RPMI8226 (cell line): ENCODE data around the gene ZNF487.
"Not testable (repeated sequence)": the region's sequence is repeated elsewhere in the genome, so short reads cannot be mapped to it uniquely, and the experiment has no call there.

Source experiments
- DNase-seq: peaks from one replicate; pipeline ENCODE4 v3.0.0-alpha.2; 2015

ZNF487 gene

DNA sequence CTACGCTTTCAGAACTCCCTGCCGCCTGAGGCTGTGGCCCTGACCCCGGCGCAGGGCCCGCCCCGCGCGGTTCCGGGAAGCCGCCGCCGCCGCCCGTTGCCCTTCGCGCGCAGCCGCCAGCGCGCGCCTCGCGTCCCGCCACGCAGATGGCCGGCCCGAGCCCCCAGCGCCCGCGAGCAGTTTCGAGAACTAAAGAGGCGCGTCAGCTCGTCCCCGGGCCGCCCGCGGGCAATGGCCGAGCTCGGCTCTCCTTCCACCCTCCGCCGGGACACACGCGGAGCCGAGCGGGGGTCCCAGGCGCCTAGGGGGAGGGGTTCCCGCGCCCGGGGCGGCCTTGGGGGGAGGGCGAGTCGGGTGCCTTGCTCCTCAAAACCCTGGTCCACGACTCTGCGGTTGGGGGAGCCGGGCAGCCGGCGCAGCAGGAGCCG, 29.7 kb upstream of the ZNF487 start:
- peak; percentile 55 for DNase-seq

DNA sequence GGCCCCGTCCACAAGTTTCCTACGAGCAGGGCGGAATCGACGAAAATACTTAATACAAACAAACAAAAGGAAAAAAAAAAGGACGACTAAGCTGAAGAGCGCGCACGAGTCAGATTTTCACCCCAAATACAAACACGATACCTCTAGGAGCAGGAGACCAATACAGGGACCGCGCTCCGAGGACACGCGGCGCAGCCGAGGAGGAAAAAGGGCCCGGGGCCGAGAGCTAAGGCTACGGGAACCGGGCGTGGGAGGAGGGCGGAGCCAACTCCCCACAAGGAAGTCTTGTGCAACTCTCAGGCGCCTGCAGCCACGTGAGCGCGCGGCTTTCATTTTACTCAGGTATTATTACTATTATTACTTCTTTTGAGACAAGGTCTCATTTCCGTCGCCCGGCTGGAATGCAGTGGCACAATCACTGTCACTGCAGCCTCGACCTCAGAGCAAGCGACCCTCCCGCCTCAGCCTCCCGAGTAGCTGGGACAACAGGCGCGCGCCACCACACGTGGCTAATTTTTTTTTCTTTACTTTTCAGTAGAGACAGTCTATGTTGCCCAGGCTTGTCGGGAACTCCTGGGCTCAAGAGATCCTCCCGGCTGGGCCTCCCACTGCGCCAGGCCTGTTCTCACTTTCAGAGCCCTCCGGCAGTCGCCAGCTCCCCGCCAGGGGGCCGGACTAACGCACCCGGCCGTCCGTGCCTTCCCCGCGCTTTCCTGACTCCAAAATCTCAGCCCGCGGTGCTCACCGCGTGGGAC, 29.2 kb upstream of the ZNF487 start:
- peak; percentile 90 for DNase-seq

DNA sequence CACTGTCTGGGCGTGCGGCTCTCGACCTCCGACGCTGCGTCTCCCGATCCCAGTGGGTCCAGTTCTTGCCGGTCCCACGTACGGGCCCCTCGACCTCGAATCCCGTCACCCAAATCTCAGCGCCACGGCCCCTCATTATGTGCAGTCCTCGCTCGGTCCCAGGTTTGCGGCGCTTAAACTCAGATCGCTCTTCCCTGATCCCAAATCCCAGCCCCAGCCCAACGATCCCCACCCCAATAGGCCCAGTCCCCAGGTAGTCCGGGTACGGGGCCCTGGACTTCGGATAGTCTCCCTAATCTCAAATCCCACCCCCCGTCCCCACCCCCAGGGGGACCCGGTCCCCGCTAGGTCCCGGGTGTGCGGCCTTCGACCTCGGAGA, 28.6 kb upstream of the ZNF487 start:
- no peak for DNase-seq

DNA sequence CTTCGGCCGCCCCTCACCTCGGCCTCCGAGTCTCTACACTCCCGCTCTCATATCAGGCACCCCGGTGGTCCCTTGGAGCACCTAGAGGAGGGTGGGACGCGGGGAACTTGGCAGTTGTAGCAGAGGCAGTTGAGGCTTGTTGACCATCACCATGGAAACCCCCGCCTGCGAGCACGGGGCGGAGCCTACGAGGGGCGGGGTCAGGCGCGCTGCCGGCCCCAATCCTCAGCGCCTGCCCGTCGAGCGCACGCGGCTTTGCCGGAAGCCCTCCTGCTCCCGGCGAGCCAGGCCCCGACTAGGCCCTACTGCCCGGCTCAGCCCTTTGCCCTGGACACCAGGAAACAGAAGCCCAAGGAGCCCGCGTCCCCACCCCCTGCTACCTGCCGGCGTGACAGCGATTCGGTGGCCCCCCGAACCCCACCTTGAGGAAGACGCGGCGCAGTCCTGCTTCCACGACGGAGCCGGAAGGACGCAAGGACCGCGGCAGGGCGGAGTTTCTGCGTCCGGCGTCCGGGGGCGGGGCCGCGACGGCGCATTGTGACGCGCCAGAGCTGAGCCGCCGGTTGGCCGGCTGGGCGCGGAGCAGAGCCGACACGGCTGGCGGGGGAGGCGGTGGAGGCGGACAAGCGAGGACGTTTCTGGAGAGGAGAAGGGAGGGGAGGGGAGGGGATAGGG, 28.1 kb upstream of the ZNF487 start, which contains the start of gene HNRNPF:
HNRNPF (minus strand) TSS at position 477 of the 675 bp plus-strand sequence. CDS start 21,302 bp downstream, outside the sequence.
- peak; percentile 94 for DNase-seq

DNA sequence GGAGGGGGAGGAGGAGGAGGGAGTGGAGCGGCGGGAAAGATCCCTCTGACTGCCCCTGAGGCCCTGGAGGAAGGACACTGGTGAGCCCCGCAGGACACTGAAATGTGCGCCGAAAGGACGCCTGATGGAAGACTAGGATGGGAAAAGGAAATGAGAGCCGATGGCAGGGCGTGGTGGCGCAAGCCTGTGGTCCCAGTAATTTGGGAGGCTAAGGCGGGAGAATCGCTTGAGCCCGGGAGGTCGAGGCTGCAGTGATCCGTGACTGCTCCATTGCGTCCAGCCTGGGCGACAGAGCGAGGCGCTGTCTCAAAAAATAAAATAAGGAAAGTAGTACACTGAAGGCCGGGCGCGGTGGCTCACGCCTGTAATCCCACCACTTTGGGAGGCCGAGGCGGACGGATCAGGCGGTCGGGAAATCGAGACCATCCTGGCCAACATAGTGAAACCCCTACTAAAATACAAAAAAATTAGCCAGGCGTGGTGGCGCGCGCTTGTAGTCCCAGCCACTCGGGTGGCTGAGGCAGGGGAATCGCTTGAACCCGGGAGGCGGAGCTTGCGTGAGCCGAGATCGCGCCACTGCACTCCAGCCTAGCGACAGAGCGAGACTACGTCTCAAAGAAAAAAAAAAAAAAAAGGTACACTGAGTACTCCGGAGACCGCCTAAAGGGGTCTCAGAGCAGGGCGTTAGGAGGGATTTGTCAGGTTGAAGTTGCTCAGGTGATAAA, 27.4 kb upstream of the ZNF487 start:
- peak; percentile 52 for DNase-seq

DNA sequence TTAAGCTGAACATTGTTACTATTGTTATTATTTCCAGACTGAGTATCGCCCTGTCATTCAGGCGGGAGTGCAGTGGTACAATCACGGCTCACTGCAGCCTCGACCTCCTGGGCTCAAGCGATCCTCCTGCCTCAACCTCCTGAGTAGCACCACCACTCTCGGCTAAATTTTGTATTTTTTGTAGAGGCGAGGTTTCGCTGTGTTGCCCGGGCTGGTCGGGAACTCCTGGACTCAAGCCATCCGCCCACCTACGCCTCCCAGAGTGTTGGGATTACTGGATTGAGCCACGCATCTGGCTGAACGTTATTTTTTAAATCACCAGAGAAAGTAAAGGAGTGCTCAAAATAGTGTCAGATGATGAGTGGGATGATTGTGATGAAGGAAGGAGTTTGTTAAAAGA, 26.6 kb upstream of the ZNF487 start:
- DNase-seq, result no peak

DNA sequence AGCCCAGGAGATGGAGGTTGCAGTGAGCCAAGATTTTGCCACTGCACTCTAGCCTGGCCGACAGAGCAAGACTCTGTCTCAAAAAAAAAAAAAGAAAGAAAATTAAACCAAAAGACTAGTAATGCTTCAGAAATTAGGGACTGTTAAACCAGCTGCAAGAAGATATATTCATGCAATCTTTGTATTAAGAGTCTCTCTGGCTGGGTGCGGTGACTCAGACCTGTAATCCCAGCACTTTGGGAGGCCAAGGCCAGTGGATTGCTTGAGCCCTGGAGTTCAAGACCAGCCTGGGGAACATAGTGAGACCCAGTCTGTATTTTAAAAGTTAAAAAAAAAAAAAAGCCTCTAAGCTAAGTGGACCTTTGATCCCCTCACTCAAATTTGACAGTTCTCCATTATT, 25.4 kb upstream of the ZNF487 start:
- DNase-seq, result no peak

DNA sequence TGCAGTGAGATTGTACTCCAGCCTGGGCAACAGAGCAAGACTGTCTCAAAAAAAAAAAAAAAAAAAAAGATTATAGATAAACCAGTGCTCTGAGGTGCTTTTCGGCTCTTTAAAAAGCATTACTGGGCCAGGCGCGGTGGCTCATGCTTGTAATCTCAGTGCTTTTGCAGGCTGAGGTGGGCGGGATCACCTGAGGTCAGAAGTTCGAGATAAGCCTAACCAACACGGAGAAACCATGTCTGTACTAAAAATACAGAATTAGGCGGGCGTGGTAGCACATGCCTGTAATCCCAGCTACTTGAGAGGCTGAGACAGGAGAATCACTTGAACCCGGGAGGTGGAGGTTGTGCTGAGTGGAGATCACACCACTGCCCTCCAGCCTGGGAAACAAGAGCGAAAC, 21.4 kb upstream of the ZNF487 start:
- DNase-seq, result no peak

DNA sequence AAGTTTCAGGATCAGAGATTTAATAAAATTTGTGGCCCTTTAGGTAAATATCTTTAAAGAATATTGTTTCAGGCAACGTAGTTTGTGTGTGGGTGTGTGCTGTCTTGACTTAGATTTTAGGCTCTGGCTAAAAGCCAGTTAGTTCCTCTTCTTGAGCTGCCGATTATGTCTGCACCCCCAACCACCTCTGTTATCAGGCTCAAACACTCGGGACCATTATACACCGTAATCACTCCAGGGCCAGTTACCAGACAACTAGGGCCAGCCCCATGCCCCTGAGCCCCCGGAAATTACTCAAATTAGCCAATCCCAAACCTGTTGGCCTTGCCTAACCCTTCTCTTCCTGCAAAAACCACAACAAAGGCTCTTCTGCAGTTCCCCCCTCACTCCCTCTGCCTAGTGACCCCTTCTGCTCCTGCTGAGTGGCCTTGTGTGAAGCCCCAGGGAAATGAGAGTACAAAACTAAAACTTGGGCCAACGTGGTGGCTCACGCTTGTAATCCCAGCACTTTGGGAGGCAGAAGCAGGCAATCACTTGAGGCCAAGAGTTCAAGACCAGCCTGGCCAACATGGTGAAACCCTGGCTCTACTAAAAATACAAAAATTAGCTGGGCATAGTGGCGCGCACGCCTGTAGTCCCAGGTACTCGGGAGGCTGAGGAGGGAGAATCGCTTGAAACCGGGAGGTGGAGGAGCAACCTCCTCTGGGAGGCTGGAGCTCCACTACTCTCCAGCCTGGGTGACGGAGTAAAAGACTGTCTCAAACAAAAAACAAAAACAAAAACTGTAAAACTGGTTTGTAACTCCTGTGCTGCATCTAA, 18.8 kb upstream of the ZNF487 start:
- no peak for DNase-seq

DNA sequence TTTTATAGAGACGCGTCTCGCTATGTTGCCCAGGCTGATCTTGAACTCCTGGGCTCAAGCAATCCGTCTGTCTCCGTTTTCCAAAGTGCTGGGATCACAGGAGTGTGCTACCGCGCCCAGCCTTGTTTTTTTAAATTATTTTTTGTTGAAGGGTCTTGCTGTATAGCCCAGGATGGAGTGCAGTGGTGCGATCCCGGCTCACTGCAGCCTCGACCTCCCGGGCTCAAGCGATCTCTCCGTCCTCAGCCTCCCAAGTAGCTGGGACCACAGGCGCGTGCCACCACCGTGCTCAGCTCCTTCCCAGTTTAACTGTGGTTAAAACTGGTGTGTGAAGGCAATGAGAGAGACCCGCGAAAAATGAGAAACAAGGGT, 16.9 kb upstream of the ZNF487 start:
- no peak for DNase-seq

DNA sequence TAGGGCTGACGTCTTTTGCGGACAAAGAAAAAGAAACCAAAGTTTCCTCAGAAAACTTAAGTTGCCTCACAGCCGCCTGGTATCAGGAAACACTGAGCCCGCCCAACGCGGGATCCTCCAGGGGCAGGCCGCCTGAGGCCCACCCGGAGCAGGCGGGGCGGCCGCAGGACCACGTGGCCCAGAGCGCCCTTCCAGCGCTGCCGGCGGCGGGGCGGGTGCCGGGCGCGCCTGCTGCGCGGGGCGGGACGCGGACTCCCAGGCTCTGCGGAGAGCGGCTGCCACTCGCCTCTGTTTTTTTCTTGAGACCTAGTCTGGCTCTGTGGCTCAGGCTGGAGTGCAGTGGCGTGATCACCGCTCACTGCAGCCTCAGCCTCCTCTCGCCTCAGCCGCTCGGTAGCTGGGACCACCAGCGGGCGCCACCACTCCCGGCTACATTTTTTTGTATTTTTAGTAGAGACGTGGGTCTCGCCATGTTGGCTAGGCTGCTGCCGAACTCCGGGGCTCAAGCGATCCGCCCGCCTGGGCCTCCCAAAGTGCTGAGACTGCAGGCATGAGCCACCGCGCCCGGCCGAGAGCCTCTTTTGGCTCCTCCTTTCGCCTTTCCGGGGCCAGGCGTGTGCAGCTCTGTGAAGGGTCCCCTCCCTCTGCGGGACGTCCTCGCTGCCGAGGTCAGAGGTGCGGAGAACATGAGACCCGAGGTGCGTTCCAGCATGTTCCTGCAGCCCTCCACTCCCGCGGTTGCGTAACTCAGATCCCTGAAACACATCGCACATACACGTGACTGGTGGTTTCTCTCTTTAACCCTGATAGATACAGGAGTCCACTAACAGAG, 16.3 kb upstream of the ZNF487 start:
- peak; percentile 92 for DNase-seq

DNA sequence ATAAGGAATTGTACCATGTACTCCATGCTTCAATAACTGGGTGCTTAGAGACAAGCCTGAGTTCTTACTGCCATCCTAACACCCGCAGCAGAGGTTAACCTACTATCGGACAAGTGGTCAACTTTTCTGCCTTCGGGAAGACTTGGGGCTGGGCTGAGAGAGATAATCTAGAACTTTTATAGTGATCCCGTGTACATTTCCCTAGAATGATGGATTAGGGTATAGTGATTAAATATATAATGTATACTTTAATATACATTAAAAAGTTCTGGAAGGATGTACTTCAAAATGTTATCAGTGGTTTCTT, 15.8 kb upstream of the ZNF487 start:
- DNase-seq, result no peak

DNA sequence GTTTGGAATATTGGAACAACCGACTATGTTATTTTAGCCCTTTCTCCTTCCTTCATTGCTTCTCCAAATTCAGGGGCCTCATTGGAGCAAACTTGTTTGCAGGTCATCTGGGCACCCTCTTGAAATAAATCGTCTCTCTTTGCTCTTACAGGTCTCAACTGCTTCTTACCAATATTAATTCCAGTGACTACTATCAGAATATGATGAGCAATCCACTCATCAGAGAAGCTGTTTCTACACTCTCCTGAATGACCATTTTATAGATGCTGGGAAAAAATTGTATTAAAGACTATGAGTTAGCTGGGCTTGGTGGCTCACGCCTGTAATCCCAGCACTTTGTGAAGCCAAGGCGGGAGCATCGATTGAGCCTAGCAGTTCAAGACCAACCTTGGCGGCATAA, 15.4 kb upstream of the ZNF487 start:
- DNase-seq, result no peak

DNA sequence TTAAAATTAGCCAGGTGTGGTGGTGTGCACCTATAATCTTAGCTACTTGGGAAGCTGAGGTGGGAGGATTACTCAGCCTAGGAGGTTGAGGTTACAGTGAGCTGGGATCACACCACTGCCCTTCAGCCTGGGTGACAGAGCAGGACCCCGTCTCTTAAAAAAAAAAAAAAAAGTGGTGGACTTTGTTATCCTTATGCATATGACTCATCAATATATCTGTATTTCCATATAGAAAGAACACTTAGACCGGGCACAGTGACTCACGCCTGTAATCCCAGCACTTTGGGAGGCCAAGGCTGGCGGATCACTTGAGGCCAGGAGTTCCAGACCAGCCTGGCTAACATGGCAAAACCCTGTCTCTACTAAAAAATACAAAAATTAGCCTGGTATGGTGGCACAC, 15.0 kb upstream of the ZNF487 start:
- DNase-seq, result not testable (repeated sequence)

DNA sequence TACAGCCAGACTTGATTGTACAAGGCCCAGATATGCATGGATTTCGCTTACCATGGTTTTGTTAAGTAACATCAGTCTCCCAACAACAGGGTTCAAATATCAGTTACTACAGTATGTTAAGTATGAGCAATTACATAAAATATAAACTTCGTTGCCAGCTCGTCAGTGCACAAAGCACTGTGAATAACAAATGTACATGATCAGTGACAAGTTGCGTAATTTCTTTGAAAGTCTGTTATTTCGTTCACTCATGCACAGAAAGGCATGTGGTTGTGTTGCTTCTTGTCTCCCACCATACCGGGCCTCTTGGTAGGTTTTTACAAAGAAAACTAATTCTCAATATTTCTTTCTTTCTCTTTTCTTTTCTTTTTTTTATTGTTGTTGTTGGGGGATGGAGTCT, 12.5 kb upstream of the ZNF487 start:
- no peak for DNase-seq

DNA sequence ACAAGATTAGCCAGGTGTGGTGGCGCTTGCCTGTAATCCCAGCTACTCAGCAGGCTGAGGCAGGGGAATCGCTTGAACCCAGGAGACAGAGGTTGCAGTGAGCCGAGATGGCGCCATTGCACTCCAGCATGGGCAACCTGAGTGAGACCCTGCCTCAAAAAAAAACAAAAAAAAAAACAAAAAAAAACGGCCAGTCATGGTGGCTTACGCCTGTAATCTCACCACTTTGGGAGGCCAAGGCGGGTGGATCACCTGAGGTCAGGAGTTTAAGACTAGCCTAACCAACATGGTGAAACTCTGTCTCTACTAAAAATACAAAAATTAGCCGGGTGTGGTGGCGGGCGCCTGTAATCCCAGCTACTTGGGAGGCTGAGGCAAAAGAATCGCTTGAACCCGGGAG, 10.4 kb upstream of the ZNF487 start:
- not testable (repeated sequence) for DNase-seq

DNA sequence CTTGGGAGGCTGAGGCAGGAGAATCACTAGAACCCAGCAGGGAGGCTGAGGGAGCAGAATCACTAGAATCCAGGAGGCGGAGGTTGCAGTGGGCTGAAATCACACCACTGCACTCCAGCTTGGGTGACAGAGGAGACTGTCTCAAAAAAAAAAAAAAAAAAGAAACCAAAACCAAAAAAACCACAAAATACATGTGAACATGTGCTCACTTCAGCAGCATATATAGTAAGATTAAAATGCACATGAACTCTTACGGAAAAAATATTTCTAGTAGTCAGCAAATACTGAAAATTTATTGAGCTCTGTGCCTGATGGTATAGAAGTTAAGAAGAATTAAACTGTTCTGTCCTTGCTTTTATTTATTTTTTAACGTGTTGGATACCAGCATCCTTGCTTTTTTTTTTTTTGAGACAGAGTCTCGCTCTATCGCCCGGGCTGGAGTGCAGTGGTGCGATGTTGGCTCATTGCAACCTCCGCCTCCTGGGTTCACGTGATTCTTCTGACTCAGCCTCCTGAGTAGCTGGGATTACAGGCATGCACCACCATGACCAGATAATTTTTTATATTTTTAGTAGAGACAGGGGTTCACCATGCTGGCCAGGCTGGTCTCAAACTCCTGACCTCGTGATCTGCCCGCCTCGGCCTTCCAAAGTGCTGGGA, 9.6 kb upstream of the ZNF487 start:
- DNase-seq, result no peak

DNA sequence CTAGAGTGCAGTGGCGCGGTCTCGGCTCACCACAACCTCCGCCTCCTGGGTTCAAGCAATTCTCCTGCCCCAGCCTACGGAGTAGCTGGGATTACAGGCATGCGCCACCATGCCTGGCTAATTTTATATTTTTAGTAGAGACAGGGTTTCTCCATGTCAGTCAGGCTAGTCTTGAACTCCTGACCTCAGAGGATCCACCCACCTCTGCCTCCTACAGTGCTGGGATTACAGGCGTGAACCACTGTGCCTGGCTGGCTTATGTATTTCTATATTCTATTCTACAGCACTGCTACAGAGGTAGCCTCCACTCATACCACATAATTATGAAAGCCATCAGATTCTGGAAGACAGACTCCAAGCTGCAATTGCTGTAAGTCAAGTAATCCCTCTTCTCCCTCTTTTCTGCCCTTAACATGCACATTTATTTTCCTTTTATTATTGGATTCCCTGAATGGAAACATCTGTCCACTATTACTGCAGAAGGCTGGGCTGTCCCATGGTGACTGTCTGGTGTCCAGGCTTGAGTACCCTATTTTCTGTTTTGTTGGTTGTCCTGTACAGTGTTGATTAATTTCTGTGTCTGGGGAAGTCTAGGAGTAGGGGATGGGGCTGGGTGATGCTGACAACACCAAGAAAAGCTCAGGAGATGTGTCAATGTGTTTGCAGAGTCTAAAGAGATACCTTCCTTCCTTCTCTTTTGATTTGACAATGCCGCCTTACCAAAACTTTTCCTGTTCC, 5.8 kb upstream of the ZNF487 start:
- DNase-seq, result no peak

DNA sequence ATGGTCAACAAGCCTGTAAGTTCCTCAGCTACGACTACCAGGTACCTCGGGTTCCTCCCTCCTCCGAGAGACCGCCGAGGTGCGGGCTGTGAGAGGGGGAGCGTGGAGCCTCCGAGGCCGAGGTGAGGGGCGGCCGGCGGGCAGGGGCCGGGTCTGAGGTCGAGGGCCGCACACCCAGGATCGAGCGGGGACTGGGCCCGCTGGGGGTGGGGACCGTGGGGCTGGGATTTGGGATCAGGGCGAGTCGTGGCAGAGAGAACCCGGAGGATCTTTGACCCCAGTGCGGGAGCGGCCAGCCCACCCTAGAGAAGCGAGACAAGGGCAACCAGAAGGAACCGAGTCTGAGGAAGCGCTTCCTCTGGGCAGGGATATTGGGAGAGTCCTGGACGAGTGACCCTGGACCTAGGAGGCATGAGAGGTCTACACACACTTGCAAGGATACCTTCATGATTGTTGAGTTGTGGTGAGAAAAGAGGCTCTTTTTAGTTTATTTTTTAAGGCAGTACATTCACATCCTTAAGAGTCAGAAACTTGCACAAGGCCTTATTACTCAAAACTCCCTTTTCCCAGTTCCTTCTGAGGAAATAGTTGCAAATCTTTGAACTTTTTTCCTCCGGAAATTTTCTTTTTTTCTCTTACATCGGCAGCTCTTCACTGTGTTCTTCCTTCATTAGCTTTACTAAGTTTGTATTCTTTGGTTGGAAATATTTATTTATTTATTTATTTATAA, 395 bp downstream of the ZNF487 start:
- DNase-seq, result no peak

DNA sequence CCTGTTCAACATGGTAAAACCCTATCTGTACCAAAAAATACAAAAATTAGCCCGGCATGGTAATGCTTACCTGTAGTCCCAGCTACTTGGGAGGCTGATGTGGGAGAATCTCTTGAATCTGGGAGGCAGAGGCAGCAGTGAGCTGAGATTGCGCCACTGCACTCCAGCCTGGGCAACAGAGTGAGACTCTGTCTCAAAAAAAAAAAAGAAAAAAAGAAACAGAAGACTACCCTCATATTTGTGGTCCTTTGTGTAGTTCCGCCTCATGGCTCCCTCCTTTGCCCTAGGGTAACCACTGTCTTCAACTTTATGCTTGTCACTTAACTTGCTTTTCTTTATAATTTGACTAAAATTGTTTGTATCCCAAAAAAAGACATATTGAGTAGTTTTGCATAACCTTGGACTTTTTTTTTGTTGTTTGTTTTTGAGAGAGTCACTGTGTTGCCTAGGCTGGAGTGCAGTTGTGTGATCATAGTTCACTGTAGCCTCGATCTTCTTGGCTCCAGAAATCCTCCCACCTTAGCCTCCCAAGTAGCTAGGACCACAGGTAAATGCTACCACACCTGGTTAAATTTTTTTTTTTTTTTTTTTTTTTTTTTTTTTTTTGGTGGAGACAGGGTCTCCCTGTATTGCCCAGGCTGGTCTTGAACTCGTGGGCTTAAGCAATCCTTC, 3.7 kb downstream of the ZNF487 start:
- DNase-seq, result no peak
